Measurements from ENCODE around the gene ICAM3.

DNA sequence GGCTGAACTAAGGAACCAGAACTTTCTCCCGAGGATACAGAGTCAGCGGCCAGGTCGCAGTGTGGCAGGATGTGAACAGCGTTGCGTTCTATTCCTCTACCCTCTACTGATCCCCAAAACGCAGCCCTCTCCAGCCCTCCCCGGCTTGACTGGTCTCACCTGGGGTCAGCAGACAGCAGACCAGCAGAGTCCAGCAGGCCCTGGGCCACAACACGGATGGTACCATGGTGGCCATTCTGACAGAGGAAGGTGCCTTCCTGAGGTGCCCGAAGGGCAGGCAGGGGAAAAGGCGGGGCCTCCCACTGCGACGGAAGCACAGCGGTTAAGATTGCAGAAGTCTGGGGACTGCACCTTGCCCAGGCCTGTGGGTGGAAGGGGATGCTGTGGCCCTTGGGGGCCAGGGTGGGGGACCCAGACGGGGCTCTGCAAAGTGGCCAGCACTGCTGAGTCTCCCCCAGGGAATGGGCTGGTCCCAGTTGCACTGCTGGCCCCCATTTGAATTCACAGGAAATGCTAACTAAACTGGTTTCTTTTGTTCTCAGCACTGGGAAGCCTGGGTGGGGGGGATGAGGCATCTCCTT, at the start of gene ICAM3:
- TF ChIP-seq CTCF (conservative IDR thresholded peaks at IDR 0.05; ENCODE audit: low read length) (no peak), EZH2phosphoT487 (IDR thresholded peaks at IDR 0.05; ENCODE audit: borderline replicate concordance) (no peak)

Data from Loucy (cell line).